Head of caudate nucleus (tissue), 42 donors: Measurements from ENCODE around the gene GLIS1.

Source experiments
- DNase-seq, 42 donors: peaks; one replicate each; pipeline versions ENCODE4 v3.0.0 to v3.0.0-alpha.2; 2020 to 2021; ENCODE audit warnings: mixed read lengths in 7 of 42
- intact Hi-C: fragments of 100-400 bp; cut with DNase I; formaldehyde crosslinking; loops from one replicate; pipeline ENCODE4 v1.15.0; 2022

GLIS1 gene

DNA sequence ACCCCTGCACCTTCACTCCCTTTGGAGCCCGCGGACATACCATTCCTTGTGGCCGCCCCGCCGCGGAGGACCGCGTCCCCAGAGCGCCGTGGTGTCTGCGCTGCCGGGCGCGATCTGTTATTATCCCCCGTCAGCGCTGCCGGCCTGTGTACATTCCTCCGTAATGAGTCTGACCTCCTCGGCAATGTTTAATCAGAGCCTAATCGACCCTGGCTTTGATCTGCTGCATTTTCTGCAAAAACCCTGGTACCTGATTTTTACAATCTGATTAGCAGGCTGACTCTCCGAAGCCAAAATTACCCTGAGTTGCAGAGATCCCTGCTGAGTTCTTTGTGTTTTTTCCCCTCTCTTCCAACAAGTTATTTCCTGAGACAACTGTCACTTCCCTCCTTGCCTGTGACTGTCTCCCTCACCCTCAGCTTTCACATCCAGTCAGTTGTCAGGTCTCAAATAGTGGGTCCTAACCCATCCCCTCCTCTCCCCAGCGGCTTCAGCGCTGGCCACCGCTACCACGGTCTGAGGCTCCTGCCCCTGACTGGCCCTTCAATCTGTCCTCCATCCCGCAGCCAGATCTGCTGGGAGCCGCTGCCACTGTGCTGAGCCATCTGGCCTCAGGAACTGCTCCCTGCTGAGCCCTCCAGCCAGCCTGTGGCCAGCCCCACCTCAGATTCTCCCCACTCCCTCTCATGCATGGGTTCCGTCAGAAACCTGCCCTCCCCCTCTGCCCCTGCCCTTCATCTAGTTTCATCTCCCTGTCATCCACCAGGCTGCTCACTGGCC is 53.5 kb downstream of the GLIS1 start:
- no peak for DNase-seq
- intact Hi-C loops: no loop called here

GRCh38 chr1:53684741-53685140 is 54.2 kb downstream of the GLIS1 start:
- no peak for DNase-seq
- intact Hi-C loops: no loop called here

DNA sequence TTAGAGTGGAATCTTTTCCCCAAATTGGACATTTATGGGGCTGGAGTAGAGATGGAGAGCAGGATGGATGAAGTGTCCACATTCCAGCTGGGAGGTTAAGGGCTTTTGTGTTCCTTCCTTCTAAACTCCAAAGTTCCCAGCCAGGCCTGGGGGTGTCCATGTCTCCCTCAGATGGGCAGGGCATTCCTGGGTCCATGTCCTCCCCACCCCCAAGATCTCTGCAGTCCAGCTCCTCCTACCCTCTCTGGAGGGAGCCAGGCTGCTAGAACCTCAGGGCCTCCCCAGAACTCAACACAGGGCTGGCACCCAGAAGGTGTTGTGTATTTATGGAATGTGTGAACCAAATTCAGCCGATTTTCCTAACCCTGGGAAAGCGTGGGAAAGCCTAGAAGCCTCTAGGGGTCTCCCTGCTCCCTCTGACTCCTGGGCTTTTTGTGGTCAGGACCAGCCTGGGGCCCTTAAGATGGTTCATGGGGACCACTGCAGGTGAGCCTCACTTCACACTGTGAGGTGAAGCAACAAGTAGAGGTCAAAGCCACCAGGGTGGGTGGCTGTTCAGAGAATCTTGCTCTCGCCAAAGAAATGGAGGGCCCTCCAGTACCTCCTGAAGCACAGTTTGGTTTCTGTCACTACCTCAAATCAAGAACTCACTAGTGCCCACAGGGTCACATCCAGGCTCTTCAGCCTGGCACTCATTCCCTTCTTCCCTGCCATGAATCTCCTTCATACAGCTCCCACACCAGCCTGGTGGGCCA is 54.8 kb downstream of the GLIS1 start:
- no peak for DNase-seq
- intact Hi-C loops: no loop called here

DNA sequence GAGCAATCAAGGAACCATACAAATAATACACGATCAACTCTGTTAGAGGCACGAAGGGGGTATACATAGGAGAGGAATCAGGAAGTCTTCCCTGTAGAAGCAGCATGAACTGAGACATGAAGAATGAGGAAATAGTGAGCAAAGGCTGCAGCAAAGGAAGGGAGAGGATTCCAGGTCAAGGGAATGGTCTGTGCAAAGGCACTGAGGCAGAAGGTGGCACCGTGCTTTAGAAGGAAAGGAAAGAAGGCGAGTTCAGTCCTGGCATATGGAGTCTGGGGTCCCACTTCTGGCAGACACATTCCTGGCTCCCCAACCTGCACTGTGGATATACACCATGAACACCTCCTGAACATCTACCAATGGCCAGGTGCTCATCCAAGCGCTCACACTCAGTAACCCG is 56.1 kb downstream of the GLIS1 start:
- no peak for DNase-seq

DNA sequence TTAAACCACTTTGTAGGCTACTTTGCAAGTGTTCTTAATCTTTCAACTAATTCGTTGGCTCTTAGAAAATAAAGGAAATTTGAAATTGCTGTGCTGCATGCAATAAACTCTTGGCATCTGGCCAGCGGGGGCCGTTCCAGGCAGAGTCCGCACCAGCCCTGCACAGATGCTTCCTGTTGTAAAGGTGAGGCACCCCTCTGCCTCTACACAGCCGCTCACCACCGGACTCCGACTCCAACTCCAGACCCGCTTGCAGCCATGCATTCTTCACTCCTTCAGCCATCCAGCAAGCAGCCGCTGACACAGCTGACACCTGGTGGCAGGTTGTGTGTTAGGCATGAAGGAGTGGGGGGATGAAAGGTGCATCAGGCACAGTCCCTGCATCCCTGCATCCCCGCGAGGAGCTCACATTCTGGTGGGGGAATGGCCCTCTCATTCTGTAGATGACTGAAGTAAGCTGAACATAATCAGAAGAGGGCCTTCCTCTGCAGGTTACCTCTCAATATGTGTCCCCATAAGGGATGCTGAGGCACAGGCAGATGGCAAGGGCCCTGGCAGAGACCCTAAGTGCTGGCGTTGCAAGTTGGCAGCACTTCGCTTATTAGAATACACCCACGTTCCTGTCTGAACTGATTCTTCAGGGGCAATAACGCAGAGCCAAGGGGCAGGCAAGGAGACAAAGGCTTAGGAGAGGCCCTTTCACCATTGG is 56.8 kb downstream of the GLIS1 start:
- intact Hi-C loops: no loop called here

More for the DNA sequence above, 56.1 kb downstream of the GLIS1 start:
- intact Hi-C loops: no loop called here

DNA sequence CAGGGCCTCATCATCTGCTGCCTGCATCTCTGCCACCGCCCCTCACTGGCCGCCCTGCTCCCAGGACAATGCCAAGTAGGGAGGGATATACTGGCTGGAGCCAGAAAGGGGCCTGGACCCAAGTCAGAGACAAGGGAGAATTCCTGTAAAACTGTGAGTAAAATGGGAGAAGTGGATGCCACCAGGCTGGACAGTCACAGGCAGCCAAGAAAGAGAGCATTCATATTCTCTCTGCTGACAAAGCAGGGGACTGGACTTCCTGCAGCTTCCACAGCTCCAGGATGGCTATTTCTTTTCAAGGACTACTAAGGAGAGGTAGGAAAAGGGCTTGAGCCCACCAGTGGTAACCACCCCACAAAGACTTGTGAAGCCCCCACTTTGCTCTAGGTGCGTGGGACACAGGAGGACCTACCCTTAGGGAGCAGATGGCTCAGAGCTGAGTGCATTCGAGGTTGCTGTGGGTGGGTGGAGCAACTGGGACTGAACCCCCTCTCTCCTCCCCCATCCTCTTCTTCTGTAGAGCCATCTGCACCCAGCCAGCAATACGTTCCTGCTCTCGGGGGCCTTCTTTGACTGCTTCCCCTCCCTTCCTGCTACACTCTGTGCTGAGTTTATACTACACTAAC is 57.5 kb downstream of the GLIS1 start:
- no peak for DNase-seq
- intact Hi-C loops: no loop called here

More for the DNA sequence above, 56.8 kb downstream of the GLIS1 start:
- peak; percentile 6 to 68 (median 50) for DNase-seq

DNA sequence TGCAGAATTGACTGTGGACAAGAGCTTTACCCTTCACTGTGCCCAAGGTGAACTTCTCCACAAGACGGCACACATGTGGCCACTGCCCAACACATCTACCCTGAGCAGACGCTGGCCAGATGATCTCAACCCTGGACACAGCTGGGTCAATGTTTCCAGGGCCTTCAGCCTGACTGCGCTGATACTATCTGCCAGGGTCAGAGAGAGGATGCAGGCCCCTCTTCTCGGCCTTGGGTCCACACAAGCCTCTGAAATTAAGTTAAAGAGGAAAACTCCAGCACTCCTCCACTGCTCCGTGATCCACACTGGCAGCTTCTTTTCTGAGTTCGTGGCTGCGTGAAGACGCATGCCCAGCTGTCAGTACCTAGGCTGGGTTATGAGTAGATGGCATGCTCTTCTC is 58.1 kb downstream of the GLIS1 start:
- no peak for DNase-seq
- intact Hi-C loops: no loop called here

GRCh38 chr1:53678938-53679825 is 59.8 kb downstream of the GLIS1 start:
- intact Hi-C loops: no loop called here
- no peak for DNase-seq

GRCh38 chr1:53678507-53678906 is 60.5 kb downstream of the GLIS1 start:
- intact Hi-C loops: no loop called here
- DNase-seq: peak in 1 of 42 donors; percentile 5

- no peak for DNase-seq
- intact Hi-C loops: no loop called here
These were observed 60.9 kb downstream of the GLIS1 start for GRCh38 chr1:53678046-53678445.

GRCh38 chr1:53677486-53677885 is 61.5 kb downstream of the GLIS1 start:
- no peak for DNase-seq
- intact Hi-C loops: no loop called here

DNA sequence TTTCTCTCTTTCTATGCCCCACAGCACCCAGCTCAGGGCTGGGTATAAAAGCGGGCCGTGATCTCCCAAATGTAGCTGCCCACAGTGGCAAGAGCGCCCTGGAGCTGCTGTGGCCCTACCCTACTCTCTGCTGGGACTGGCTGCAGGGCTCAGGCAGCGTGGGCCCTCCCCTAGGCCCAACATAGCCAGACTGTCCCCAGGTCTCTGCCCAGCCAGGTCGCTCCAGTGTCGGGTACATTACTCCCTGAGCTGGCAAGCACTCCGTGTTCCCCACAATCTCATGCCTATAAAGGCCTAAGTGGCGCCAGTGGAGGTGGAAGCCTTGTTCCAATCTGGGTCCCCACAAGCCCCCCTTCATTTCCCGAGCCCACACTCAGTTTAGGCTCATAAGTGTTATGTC is 66.2 kb downstream of the GLIS1 start:
- DNase-seq: no peak
- intact Hi-C loops: no loop called here

- intact Hi-C loops: no loop called here
- no peak for DNase-seq
These were observed 66.7 kb downstream of the GLIS1 start for GRCh38 chr1:53672243-53672642.

GRCh38 chr1:53669621-53670191 is 69.3 kb downstream of the GLIS1 start:
- intact Hi-C loops: no loop called here
- no peak for DNase-seq

- no peak for DNase-seq
- intact Hi-C loops: no loop called here
These were observed 72.4 kb downstream of the GLIS1 start for GRCh38 chr1:53666566-53666965.

DNA sequence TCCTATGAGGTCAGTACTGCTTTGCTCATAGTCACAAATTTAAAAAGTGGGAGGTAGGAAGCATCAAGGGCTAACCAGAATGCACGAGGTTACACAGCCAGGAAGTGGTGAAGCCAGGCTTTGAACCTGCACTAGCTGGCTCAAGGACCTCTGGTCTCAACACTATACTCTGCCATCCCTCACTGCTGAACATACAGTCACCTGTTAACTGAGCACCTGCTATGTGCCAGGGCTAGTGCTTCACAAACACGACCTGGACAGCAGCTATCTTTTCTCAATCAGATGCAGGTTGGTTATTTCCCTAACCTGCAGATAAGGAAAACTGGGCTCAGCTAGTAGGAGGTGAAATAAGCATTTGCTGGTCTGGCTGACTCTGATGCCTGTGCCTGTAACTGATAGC is 73.0 kb downstream of the GLIS1 start:
- no peak for DNase-seq
- intact Hi-C loops: no loop called here

- DNase-seq: peak in 1 of 42 donors; percentile 16
- intact Hi-C loops: no loop called here
These were observed 75.2 kb downstream of the GLIS1 start for GRCh38 chr1:53663529-53664300.

GRCh38 chr1:53662951-53663350 is 76.0 kb downstream of the GLIS1 start:
- intact Hi-C loops: no loop called here
- DNase-seq: no peak
